HEK293T (cell line): ENCODE data around the gene NAV2.

Experiments used
- HDGF ChIP-seq: fragments of 450-650 bp; IDR thresholded peaks from 2 replicates; pipeline ENCODE4 v1.6.1; 2017; ENCODE audit warnings: antibody characterized with exemption, borderline replicate concordance
- SP1 ChIP-seq: fragments of 450-650 bp; IDR thresholded peaks from 2 replicates; pipeline ENCODE4 v1.6.1; 2017

DNA sequence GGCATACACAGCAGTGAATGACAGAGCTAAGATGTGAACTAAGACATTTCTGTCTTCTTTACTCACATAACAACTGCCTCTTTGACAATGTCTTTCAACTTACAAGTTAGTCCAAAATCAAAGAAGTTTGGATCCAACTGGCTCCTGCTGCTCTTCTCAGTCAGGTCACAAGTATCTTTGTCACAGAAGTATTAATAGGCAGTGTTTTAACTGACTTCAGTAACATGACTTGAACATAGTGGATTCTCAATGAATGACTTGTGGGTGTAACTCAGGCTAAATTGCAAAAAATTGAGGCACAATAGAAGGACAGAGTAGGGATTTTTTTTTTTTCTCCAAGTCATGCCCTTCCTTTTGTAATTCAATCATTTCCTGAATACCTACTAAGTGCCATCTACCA lies 425.0 kb downstream of the NAV2 start:
- TF ChIP-seq HDGF (no peak), SP1 (no peak)
